DMS 273 treated with DMSO at 0.1 percent for 48 hours (cell line): ENCODE data around the gene MYO5A.
"Not testable (repeated sequence)": the region's sequence is repeated elsewhere in the genome, so short reads cannot be mapped to it uniquely, and the experiment has no call there.

Experiments
- DNase-seq: peaks from one replicate; lab custom pipeline; 2025; lab: John Stamatoyannopoulos, UW

The MYO5A gene

DNA sequence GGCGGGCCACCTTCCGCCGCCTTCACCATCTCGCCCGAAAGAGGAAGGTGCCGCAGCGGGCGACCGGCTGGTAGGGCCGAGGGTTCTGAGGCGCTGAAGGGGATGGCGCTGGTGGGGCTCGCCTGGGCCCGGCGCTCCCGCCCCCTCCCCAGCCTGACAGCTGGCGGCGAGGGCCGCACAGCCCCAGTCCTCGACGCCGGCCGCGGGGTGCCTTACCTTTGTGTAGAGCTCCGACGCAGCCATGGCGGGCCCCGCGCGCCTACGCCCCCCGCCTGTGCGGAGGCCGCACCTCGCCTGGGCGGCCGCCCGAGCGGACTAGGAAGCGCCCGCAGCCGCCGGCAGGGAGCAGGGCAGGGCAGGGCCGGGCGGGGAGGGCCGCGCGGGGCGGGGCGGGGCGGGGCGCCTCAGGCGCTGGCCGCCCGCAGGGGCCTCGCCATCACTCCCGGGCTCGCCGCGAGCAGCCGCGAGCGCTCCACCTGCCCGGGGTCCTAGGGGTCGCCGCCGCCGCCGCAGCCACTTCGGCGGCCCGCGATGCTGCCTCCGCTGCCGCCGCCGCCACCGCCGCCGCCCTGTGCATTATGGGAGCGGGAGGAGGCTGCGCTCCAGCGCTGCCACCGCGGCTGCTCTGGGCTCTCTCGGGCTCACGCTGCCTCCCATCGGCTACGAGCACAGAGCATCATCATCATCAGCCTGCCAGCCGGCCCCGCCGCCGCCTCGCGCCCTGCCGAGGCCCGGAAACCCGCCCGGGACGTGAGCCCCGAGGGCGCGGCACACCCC lies at the start of gene MYO5A:
MYO5A (minus strand) TSS at position 317 of the 777 bp plus-strand sequence; CDS start at position 243, 74 bp downstream.
- no peak for DNase-seq

GRCh38 chr15:52576692-52577091 lies 48.0 kb upstream of the MYO5A start:
- no peak for DNase-seq

GRCh38 chr15:52575573-52575972 lies 46.9 kb upstream of the MYO5A start:
- not testable (repeated sequence) for DNase-seq

GRCh38 chr15:52575072-52575471 lies 46.4 kb upstream of the MYO5A start:
- no peak for DNase-seq

- not testable (repeated sequence) for DNase-seq
Observed at GRCh38 chr15:52574623-52575022, 45.9 kb upstream of the MYO5A start.

GRCh38 chr15:52568601-52569585 lies 40.2 kb upstream of the MYO5A start, which contains the start of gene ARPP19:
ARPP19 (minus strand) TSS chr15:52569030; CDS start chr15:52568892, 138 bp downstream.
- DNase-seq = peak; percentile 72

DNA sequence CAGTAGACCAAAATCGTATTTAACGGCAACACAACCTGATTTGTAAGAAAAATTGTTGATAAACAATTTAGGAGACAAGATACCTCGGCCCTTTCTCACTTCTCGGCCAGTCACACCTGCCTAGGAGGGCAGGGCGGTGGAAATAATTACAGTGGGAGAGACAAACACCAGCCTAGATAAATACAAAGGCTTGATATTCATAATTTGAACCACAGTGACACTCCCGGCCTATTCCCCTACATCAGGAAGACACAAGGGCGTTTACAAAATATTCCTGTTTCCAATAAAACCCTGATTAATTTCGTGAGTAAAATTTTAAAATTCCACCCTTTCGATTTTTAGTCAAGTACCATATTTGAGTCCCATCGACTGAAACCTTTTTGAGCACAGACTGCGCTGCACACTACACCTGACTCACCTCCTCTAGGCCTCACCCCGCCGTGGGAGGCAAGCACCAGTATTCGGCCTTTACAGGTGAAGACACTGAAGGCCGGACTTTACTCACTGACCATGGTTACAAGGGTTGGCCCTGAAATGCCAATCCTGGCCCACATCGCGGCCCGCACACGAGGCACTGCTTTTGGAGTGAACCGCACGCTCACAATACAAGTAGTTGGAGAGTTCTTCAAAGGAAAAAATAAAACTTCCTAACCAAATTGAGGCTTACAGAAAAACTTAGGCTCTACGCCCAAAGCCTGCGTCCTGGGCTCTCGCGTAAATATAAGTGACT lies 39.4 kb upstream of the MYO5A start:
- no peak for DNase-seq

DNA sequence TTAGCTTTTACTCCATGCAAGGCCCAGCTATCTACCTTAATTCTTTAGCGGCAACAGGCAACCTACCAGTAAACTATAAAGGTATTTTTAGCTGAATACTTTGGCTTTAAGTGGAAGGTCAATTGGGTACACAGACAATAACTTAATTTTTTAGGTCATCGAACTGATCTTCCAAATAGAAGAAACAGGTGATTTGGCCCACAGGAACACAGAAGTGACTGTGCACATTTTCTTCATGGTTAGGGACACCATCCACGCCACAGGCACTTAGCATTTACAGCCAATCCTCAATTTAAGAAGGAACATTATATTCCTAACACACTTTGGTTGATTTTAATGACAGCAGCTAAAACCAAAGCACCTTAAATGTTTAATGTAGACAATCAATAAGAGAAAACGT lies 38.2 kb upstream of the MYO5A start:
- no peak for DNase-seq

DNA sequence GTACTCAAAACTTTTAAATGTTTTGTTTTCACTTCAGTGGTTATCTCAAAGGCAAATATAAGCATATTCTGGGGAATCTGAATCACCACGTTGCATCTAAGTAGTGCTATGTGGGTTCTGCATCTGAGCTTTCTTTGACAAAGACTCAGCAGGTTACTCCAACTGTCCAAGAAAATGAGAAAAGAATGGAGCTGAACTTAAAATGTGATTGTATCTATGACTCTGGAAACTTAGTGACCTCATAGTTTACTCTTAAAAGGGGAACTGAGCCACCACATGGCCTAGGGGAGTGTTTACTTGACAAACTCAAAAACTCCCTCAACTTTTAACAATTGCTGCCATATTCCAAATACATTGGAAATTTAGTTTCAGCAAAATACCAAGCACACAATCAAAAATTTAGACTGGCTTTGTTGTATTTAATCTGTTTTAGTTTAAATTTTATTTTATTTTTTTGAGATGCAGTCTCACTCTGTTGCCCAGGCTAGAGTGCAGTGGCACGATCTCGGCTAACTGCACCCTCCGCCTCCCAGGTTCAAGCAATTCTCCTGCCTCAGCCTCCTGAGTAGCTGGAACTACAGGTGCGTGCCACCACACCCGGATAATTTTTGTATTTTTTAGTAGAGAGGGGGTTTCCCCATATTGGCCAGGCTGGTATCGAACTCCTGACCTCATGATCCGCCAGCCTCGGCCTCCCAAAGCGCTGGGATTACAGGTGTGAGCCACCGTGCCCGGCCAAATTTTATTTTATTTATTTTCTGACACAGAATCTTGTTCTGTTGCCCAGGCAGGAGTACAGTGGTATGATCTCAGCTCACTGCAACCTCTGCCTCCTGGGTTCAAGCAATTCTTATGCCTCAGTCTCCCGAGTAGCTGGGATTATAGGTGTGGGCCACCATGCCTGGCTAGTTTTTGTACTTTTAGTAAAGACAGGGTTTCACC lies 37.0 kb upstream of the MYO5A start:
- not testable (repeated sequence) for DNase-seq

DNA sequence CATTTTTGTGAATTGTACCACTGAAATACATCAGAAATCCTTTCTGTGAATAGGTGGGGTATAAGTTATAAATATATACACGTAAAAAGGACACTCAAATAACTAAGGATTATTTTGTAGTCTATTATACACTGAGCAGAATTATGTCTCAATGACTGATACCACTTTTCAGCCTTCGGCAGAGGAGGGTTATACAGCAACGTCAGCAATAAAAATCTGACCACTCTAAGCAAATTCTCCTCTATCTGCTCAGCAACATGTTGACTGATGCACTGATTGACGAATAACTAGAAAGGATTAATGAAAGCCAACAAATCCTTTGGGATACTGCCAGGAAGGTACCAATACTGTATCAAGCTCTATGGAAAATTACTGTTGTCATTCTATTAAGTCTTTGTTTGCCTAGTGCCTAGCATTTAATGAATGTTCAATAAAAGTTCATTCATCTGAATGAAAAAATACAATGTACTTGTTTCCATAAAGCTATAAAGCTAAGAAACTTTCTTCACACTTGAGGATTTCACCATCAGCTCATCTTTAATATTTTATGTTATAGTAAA lies 34.9 kb upstream of the MYO5A start:
- DNase-seq = no peak

GRCh38 chr15:52559575-52559974 lies 30.9 kb upstream of the MYO5A start:
- no peak for DNase-seq

DNA sequence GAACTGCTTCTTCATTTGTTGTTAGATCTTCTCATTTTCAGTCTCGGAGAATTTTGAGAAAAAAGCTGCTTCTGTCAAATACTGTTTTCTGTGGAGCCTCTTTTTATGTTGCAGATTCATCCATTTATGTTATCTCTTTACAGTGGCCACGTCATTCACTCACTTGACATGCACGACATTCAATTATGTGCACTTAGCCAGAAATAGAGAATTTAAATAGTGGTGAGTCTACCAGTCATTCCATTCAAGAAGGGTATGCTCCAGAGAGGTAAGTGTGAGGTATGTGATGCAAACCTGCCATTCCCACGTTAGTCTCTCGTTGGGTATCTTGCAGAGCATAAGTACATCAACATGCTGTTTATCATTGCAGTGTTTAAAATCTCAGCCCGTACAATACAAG lies 30.3 kb upstream of the MYO5A start:
- DNase-seq = no peak

- DNase-seq = no peak
Observed at GRCh38 chr15:52558196-52558595, 29.5 kb upstream of the MYO5A start.

DNA sequence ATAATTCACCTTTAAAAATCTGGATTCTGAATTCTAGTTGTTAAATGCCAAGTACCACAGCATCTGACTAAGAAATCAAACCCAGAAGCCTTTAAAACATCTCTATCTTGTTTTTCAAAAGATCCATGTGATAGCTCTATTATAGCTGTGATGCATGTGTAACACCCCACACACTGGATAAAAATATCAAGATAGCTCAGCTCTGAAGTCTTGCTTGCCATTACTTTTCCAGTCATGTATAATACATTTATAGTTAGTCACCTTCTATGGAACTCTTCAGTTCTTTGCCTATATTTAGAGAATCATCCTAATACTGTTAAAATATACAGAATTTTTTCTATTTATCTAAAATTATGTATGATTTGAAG lies 28.6 kb upstream of the MYO5A start:
- DNase-seq = no peak

DNA sequence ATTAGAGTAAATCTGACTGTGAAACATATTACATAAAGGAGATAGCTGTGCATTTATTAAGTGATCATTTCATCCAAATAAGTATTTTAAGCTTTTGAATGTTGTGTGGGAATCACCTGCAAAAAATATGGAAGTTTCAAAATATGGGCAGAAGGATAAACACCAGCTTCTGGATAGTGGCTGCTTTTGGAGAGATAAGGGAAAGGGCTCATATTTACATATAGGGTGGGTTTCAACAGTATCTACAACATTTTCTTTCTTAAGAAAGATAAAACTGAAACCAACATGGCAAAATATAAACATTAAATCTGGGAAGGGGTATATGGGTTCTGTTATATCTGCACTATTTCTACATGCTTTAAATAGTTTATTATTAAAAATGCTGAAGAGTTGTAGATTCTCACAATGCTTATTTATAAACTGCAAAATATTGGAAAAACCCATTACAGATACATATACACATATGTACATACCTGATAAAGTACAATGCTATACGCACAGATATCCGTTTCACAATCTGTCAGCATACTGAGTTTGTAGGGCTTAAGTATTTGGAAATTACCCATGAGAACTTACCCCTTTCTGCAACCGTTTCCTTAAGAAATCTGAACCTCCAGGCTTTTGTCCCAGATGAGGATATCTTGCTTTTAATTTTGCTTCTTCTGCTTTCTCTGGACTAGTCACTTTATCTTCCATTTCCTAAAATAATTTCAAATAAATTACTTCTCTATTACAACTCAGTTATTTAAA lies 28.0 kb upstream of the MYO5A start:
- no peak for DNase-seq

GRCh38 chr15:52552303-52552702 lies 23.6 kb upstream of the MYO5A start:
- no peak for DNase-seq

GRCh38 chr15:52551762-52552161 lies 23.1 kb upstream of the MYO5A start:
- no peak for DNase-seq

DNA sequence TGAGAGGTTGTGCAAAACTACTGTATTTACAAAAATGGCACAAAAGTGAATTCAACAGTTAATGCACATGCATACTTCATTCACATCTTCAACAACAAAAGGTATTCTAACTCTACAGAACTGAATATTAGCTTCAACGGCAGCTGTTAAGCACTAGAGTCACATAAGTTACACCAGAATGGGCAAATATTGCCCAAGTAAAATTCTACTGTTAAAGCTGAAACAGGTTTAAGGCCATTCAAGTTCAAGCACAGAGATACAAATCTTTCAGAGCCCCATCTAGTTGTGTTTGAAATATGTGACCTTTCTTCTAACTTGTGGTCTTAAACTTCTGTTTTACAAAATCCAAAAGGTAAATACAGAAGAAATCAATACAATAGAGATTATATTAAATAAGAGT lies 22.5 kb upstream of the MYO5A start:
- not testable (repeated sequence) for DNase-seq

DNA sequence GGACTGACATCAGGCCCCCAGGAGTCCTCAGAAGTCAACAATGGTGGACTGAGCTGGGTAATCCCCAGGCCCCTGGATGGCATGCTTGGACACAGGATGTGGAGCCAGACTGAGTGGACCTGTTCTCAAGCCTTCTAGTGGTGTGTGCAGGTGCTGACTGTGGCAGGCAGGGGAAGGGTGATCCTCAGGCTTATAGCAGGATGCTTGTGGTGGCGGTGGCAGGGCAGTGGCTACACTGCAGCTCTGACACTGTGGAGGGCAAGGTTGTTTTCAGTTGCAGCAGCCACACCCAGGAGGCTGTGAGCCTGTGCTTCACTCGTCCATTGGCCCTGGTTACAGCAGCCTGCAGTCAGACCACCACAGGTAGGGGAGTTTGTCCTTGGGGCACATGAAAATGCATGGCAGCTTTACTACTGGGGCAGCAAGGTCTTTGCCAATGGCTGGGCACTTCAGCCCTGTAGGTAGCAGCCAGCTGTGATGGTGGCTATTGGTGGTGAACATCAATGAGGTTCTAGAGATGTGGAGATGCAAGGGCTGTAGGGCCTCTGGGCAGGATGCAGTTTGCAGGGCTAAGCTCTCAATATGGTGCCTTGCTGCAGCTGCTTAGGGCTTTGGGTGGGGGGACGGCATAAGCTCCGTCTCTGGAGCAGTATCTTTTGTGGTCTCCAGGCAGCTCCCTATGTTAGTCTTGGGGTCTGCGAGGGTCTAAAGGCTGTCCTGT lies 17.5 kb upstream of the MYO5A start:
- no peak for DNase-seq
